Natural killer cell (primary cell): ENCODE measurements around the gene HOMEZ. TPM values are rescaled to one million over a fixed set of nuclear protein-coding genes. Genes with fewer than 3 reads are reported as not detected.
A peak's percentile ranks its signal among the peaks of the same experiment; 100 is the strongest.

Experiments
- ATAC-seq, 3 donors: fragments of 150-1000 bp in 2 of 3; fragments of 200-7000 bp in 1 of 3; cut with Tn5 transposase; 1 replicate in 1 of 3; 2 replicates in 2 of 3; pipeline ENCODE4 v1.10.0; 2021; ENCODE audit warnings: mild to moderate bottlenecking in 2 of 3, moderate library complexity in 2 of 3
- DNase-seq, 2 donors: peaks; one replicate each; pipeline versions ENCODE4 v3.0.0 to v3.0.0-alpha.2; 2013 to 2021; ENCODE audit warnings: mixed read lengths in 1 of 2
- H3K27ac ChIP-seq: one replicate; pipeline ENCODE4 v1.5.1; 2013; ENCODE audit warnings: mild to moderate bottlenecking, low read length
- H3K27me3 ChIP-seq: one replicate; pipeline ENCODE4 v1.6.1; 2013; ENCODE audit warnings: low read length; ENCODE audit not compliant: control insufficient read depth, insufficient read depth
- H3K36me3 ChIP-seq: one replicate; pipeline ENCODE4 v1.6.1; 2013; ENCODE audit warnings: low read length; ENCODE audit not compliant: control insufficient read depth, insufficient read depth
- H3K4me1 ChIP-seq: one replicate; pipeline ENCODE4 v1.6.1; 2013; ENCODE audit warnings: low read length; ENCODE audit not compliant: control insufficient read depth, insufficient read depth
- H3K4me3 ChIP-seq: one replicate; pipeline ENCODE4 v1.5.1; 2013; ENCODE audit warnings: low read length
- H3K9me3 ChIP-seq: one replicate; pipeline ENCODE4 v1.6.1; 2013; ENCODE audit warnings: low read length; ENCODE audit not compliant: control insufficient read depth, insufficient read depth
- H3K27ac Mint-ChIP-seq, 2 donors: one replicate each; pipeline ENCODE4 v1.8.0; 2022; ENCODE audit warnings: mild to moderate bottlenecking in 2 of 2, mixed read lengths in 2 of 2, moderate library complexity in 1 of 2
- H3K27me3 Mint-ChIP-seq, 2 donors: one replicate each; pipeline ENCODE4 v1.8.0; 2022; ENCODE audit warnings: low read depth in 2 of 2, mixed read lengths in 2 of 2
- H3K36me3 Mint-ChIP-seq: one replicate; pipeline ENCODE4 v1.8.0; 2022; ENCODE audit warnings: mixed read lengths
- H3K4me1 Mint-ChIP-seq, 2 donors: one replicate each; pipeline ENCODE4 v1.8.0; 2022; ENCODE audit warnings: mixed read lengths in 2 of 2
- H3K4me3 Mint-ChIP-seq: one replicate; pipeline ENCODE4 v1.8.0; 2022; ENCODE audit warnings: mild to moderate bottlenecking, moderate library complexity, mixed read lengths
- H3K9me3 Mint-ChIP-seq, 2 donors: one replicate each; pipeline ENCODE4 v1.8.0; 2022; ENCODE audit warnings: mixed read lengths in 2 of 2
- WGBS: methylation state at CpG from one replicate; pipeline ENCODE4 v1.1.7; 2013; ENCODE audit warnings: missing lambda C conversion rate; ENCODE audit not compliant: insufficient coverage; 5-methylcytosine and 5-hydroxymethylcytosine counted together
- intact Hi-C: fragments of 100-400 bp; cut with micrococcal nuclease; formaldehyde crosslinking; loops from one replicate; pipeline ENCODE4 v1.14.2; 2022
- total RNA-seq, 4 donors: library from RNA; stranded (reverse); fragments of 120-200 nt in 1 of 4; gene quantifications; one replicate each; pipeline versions ENCODE4 v1.2.3 to v1.2.4, GENCODE V29; 2013 to 2022
- TF ChIP-seq, protein P1 (sequence below): fragments of 200-600 bp; IDR thresholded peaks from one replicate; pipeline ENCODE4 v1.8.0; 2022; ENCODE audit warnings: antibody characterized with exemption

The HOMEZ gene
- total RNA-seq, 3 donors from 2014 or later (not counting 1 experiment from before 2014, with no cell fraction given) = 5.1 to 10.1 (median 7.0) TPM

DNA sequence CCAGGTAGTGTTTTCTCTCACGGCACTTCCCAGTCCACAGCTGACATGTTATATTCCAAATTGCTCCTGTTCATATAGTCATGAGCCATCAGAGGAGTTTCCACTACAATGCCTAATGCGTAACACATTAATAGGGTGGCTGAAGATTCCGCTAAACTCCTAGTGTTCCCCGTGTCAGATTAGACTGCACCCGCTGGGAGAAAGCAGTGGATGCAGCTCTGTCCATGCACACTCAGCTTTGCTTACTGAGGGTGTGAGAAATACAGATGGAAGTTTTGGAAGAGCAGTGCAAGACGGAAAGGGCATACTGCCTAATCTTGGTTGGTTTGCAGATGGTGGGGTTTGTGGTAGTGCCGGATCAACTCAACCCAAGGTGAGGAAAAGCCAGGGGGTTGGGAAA lies 11.2 kb upstream of the HOMEZ start:
- Histone ChIP-seq H3K27ac (no peak overlapping the region), H3K27me3 (no peaks in the 10 kb centered on the region), H3K4me3 (no peak overlapping the region), H3K9me3 (no peaks in the 10 kb centered on the region), H3K36me3 (peaks cover 15% of the 10 kb centered on the region), H3K4me1 (peaks cover 22% of the 10 kb centered on the region)
- H3K4me3 Mint-ChIP-seq = no peak overlapping the region
- over 99% methylated on average over 7 of the region's 7 CpGs for WGBS
- no peaks in the 10 kb centered on the region for H3K36me3 Mint-ChIP-seq
- no peak for DNase-seq
- TF ChIP-seq, protein P1, sequence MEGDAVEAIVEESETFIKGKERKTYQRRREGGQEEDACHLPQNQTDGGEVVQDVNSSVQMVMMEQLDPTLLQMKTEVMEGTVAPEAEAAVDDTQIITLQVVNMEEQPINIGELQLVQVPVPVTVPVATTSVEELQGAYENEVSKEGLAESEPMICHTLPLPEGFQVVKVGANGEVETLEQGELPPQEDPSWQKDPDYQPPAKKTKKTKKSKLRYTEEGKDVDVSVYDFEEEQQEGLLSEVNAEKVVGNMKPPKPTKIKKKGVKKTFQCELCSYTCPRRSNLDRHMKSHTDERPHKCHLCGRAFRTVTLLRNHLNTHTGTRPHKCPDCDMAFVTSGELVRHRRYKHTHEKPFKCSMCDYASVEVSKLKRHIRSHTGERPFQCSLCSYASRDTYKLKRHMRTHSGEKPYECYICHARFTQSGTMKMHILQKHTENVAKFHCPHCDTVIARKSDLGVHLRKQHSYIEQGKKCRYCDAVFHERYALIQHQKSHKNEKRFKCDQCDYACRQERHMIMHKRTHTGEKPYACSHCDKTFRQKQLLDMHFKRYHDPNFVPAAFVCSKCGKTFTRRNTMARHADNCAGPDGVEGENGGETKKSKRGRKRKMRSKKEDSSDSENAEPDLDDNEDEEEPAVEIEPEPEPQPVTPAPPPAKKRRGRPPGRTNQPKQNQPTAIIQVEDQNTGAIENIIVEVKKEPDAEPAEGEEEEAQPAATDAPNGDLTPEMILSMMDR = no peak
- no peaks in the 10 kb centered on the region for H3K27me3 Mint-ChIP-seq
- no peaks in the 10 kb centered on the region for H3K9me3 Mint-ChIP-seq
- peaks cover 20 to 27% of the 10 kb centered on the region in 2 donors for H3K4me1 Mint-ChIP-seq
- peak overlapping the region; percentile 20 to 38 for H3K27ac Mint-ChIP-seq
- intact Hi-C loops = no loop called here
- ATAC-seq = no peak

DNA sequence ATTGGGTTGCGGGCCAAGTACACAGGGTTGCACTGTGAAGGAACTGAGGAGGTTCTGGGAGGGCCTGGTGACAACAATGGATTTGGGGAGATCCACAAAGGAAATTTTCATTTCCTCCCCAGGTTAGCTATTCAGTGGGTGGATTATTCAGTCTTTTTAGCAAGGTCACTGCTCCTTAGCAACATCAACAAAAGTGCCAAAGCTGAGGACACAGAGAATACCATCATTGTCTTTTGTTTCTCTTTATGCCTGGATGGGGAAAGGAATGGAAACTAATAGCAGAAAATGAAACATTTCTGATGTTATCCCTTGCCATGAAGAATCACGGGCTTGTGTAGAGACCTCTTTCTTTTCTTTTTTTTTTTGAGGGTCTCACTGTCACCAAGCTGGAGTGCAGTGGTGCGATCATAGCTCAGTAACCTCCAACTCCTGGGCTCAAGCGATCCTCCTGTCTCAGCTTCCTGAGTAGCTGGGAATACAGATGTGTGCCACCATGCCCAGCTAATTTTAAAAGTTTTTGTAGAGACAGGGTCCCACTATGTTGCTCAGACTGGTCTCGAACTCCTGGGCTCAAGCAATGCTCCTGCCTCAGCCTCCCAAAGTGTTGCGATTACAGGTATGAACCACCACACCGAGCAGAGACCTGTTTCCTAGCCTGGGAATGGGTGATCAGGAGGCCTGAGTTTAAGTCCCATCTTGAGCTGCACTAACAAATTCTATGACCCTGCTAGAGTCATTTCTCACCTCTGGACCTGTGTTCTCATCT lies 10.3 kb upstream of the HOMEZ start:
- Mint-ChIP-seq H3K27ac (peak overlapping the region; percentile 20 to 38), H3K36me3 (no peaks in the 10 kb centered on the region)

DNA sequence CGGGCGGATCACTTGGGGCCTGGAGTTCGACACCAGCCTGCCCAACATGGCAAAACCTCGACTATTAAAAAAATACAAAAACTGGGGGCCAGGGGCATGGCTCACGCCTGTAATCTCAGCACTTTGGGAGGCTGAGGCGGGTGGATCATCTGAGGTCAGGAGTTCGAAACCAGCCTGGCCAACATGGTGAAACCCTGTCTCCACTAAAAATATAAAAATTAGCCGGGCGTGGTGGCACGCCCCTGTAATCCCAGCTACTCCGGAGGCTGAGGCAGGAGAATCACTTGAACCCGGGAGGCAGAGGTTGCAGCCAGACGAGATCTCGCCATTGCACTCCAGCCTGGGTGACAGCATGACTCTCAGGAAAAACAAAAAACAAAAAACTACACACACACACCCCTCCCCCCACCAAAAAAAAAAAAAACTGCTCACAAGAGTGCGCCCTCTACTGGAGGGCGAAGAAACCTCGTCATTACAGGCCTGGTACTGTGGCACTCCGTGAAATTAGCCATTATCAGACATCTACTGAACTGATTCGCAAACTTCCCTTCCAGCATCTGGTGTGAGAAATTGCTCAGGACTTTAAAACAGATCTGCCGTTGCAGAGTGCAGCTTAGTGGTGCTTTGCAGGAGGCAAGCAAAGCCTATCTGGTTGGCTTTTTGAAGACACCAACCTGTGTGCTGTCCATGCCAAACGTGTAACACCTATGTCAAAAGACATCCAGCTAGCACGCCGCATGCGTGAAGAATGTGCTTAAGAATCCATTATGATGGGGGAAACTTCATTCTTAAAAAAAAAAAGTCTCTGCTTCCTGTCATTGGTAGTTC lies 9.0 kb upstream of the HOMEZ start:
- Histone ChIP-seq H3K9me3 (no peaks in the 10 kb centered on the region), H3K4me1 (peaks cover 11% of the 10 kb centered on the region), H3K36me3 (peaks cover 15% of the 10 kb centered on the region), H3K27ac (peak overlapping the region; percentile 8), H3K4me3 (no peak overlapping the region), H3K27me3 (no peaks in the 10 kb centered on the region)
- Mint-ChIP-seq H3K4me3 (peak overlapping the region; percentile 47), H3K4me1 (peaks cover 7 to 8% of the 10 kb centered on the region in 2 donors), H3K27me3 (no peaks in the 10 kb centered on the region), H3K36me3 (no peaks in the 10 kb centered on the region), H3K27ac (peak overlapping the region; percentile 68 to 77), H3K9me3 (no peaks in the 10 kb centered on the region)
- DNase-seq (peak; percentile 51 to 89), ATAC-seq (peak; percentile 91 to 94 (median 93))
- intact Hi-C loops = no loop called here
- WGBS = 36% methylated on average over 24 of the region's 24 CpGs
- TF ChIP-seq, protein P1 = peak; percentile 86

More for the DNA sequence above, 10.3 kb upstream of the HOMEZ start:
- WGBS = 97% methylated on average over 7 of the region's 7 CpGs
- DNase-seq (no peak), ATAC-seq (no peak)
- Mint-ChIP-seq H3K9me3 (no peaks in the 10 kb centered on the region), H3K27me3 (no peaks in the 10 kb centered on the region), H3K4me3 (no peak overlapping the region), H3K4me1 (peaks cover 17 to 20% of the 10 kb centered on the region in 2 donors)
- Histone ChIP-seq H3K4me1 (peaks cover 22% of the 10 kb centered on the region), H3K36me3 (peaks cover 15% of the 10 kb centered on the region), H3K4me3 (no peak overlapping the region), H3K27me3 (no peaks in the 10 kb centered on the region), H3K9me3 (no peaks in the 10 kb centered on the region), H3K27ac (no peak overlapping the region)
- intact Hi-C loops = no loop called here
- TF ChIP-seq, protein P1 = no peak
